GM18505 (cell line): ENCODE results near the gene SSBP2.
"Not testable (repeated sequence)": the region's sequence is repeated elsewhere in the genome, so short reads cannot be mapped to it uniquely, and the experiment has no call there.

Experiments used
- ATAC-seq: cut with Tn5 transposase; IDR thresholded peaks from one replicate; pipeline ENCODE4 v1.9.1; 2021; ENCODE audit not compliant: unreplicated experiment
- POLR2A ChIP-seq: IDR thresholded peaks from 4 replicates; pipeline ENCODE4 v1.6.1; 2011; ENCODE audit warnings: borderline replicate concordance; ENCODE audit not compliant: insufficient read depth, insufficient read length; ENCODE audit errors: extremely low read depth

The SSBP2 gene

GRCh38 chr5:81520769-81521168 lies 230.1 kb downstream of the SSBP2 start:
- TF ChIP-seq POLR2A, result no peak
- no peak for ATAC-seq

DNA sequence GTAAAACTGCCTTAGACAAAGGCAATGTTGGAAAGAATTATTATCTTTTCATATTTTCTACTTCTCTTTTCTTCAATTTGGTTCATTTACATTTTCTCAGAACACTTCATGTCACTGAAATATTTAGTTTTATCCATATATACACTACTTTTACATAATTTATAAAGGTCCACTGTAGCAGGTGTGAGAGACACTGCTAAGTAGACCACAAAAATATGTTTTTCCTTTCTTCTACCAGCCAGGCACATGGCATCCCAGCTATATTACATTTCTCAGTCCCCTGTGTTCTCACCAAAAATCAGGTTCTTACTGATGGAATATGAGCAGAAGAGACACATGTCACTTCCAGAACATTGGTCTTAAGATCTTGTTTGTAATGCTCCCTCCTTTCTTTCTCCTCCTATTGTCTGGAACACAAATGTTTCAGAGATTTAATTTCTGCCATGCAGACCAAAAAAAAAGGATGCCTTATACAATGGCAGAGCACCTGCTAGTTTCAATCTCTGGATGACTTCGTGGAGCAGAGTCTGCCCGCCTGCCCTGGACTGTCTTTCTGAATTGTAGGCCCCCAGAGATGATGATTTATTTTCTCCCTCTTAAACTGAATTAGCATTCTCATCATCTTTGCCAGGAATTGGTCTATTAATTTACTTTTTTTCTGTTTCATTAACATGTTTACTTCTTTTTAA lies 231.5 kb downstream of the SSBP2 start:
- ATAC-seq, result no peak
- TF ChIP-seq POLR2A, result no peak

GRCh38 chr5:81517462-81517861 lies 233.4 kb downstream of the SSBP2 start:
- no peak for TF ChIP-seq POLR2A
- no peak for ATAC-seq

DNA sequence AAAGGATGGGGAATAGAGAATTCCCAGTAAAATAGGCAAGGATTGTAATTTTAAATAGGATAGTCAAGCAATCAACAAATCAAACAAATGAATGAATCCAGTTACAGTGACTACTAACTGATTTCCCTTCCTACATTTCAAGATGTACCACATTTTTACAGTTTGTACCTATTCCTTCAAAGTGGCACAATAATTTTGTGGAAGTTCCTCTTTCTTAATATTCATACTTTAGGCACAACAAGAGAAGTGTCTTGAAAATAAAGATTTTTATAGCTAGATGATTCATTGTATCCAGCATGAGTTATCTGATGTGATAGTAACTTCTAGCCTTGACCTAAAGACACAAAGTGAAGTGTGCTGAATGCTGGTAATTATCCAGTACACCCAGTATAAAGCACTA lies 234.8 kb downstream of the SSBP2 start:
- TF ChIP-seq POLR2A, result no peak
- ATAC-seq, result no peak

DNA sequence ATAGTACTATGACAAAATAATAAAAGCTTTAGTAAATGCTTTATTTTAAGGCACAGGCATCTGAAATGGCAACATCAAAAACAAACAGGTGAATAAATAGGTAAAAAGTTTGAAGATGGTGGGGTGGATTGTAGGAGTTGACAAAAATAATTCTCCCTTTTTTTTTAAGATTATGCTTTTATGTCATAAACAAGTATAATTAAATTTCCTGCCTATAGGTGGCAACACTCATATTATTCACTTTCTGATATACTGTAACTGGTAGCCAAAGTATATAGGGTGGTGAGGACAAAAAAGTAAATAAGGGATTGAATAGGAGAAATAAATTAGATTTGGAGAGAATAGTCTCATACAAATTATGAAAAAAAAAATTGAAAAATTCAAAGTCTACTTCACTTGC lies 236.9 kb downstream of the SSBP2 start:
- ATAC-seq, result no peak
- no peak for TF ChIP-seq POLR2A

DNA sequence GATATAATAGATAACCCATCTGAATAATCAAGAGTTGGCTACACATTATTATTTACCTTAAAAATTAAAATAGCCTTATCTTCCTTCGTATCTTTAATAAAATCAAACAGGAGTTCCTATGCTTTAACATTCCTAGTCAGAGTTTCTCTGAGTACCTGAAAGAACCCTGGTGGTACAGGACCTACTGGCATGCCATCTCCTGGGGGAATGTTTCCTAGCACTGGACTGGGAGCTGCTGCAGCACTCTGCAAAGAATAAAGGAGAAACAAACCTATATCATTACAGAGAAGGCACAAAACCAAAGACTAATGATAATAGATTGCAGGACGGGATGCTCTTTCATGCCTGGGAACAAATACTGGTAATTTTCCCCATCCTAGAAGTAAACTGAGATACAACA lies 237.4 kb downstream of the SSBP2 start:
- ATAC-seq, result no peak
- no peak for TF ChIP-seq POLR2A

DNA sequence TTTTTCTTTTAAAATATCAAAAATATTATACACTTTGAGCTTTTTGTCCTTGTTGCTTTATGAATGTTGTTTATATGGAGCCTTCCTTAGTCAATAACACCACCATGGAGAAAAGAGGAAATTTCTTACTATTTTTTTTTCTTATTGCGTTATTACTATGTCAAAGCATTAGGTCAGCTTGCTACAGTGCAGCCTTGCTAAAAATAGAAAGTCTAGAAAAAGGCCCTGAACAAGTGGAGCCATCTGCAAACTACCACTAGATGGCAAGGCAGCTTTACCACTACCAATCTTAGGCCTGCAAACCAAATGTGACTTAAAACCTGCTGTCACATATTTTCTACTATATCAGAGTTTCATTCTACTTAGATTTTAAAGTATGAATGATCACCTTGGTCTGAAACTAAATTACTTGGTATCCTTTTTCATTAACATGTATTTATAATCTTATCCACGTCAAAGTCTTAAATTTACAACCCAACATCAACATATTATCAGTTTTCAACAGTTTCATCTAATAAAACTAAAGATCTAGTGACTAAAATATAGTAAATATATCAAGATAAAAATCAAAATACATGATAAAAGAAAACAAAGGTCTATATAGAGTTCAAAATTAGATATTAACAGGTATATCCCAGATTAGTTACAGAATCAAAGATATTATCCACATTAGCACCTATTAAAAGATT lies 243.9 kb downstream of the SSBP2 start:
- peak; percentile 98 for ATAC-seq
- TF ChIP-seq POLR2A, result no peak

DNA sequence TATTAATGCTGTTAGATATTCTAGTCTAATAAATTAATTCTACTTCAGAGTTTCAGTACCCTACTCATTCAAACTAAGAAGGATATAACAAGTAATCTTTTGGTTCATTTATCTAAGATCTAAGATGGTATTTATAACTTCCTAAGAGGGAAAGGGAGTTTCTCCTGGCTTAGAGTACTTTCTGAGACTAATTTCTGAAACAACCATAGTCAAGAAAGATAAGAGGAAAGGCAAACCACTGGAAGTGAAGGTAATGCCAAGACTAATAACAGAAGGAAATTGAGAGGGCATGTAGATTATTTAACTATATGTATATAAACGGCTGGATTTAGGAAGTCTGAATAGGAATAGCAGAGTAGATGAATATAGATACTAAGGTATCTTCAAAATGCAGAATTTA lies 244.5 kb downstream of the SSBP2 start:
- no peak for TF ChIP-seq POLR2A
- no peak for ATAC-seq

DNA sequence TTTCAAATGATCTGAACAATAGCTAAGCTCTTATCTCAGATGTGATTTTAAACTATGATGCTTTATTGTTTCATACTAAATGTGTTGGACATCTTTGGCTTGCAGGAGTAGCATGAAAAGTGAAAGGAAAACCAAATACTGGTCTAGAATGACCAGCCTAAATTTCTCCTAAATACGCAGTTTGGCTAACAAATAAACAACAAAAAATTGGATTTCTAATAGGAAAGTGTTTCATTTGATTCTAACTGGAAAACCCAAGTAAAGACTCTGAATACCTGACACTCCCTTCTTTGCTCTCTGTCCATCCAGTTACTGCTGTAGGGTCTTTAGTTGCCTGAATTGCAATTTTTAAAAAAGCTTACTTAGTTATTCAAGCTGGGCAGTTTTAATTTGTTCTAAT lies 245.2 kb downstream of the SSBP2 start:
- TF ChIP-seq POLR2A, result no peak
- ATAC-seq, result no peak

DNA sequence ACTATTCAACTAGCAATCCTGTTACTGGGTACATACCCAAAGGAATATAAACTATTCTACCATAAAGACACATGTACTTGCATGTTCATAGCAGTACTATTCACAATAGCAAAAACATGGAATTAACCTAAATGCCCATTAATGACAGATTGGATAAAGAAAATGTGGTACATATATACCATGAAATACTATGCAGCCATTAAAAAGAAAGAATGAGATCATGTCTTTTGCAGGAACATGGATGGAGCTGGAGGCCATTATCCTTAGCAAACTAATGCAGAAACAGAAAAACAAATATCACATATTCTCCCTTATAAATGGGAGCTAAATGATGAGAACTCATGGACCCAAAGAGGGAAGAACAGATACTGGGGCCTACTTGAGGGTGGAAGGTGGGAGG lies 247.3 kb downstream of the SSBP2 start:
- ATAC-seq, result not testable (repeated sequence)

DNA sequence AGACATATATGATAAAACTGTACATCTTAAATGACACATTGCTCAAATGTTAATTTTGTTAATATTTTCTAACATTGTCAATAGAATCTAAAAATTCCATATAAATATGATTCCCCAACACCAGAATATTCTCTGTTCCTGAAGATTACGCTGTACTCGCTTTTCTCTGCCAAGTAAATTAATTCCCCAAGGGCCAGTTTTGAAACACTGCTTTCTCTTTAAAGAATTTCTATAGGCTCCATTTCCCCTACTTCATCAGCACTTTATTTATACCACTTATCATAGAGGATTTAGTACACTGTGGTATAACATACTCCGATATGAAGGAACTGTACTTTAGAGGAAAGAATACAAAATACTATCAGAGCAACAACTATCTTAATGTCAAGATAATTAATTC lies 255.6 kb downstream of the SSBP2 start:
- TF ChIP-seq POLR2A, result no peak
- no peak for ATAC-seq

DNA sequence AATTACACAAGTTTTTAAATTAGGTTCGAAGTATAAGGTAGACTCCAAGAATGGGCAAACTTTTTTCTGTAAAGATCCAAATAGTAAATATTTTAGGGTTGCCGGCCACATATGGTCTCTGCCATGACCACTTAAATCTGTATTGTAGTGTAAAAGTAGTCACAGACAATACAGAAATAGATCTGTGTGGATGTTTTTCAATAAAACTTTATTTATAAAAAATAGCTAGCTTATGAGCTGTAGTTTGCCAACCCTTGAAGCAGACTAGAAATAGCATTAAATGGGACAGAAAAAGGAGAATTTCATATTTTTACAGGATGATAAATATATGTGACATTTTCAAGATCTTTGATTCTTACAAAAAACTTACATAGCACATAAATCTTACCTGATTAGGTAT lies 262.0 kb downstream of the SSBP2 start:
- no peak for TF ChIP-seq POLR2A
- no peak for ATAC-seq

DNA sequence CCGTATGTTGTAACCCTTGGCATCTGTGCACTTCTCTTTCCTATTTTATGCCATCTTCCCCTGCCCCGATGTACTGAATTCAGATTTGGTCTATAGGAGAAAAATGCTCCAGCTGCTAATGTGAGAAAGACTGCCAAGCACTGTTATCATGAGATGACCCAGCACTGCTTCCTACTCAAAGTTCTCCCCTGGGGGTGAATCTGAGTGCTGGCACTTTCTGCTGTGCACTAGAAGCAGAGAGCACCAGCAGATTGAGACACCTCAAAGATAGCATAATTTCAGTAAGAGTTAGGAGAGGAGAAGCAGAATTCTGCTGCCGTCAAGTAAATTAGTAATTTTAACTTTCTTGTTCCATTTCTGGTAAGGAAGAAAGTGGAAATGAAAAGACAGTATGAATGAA lies 264.2 kb downstream of the SSBP2 start:
- ATAC-seq, result no peak
- no peak for TF ChIP-seq POLR2A

DNA sequence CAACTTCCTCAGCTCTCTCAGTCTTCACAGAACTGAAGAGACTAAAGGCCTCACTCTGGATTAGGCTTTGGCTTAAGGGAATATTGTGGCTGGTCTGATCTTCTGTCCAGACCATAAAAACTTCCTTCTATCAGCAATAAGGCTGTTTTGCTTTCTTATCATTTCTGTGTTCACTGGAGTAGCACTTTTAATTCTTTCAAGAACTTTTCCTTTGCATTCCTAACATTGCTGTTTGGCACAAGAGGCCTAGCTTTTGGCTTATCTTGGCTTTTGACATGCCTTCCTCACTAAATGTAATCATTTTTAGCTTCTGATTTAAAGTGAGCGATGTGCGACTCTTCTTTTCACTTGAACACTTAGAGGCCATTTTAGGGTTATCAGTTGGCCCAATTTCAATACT lies 268.3 kb downstream of the SSBP2 start:
- no peak for TF ChIP-seq POLR2A
- ATAC-seq, result no peak

- ATAC-seq, result not testable (repeated sequence)
Observed at GRCh38 chr5:81473395-81473794, 277.5 kb downstream of the SSBP2 start.
